ENCODE measurements around the gene MRPL24.
"Not testable (repeated sequence)": the region's sequence is repeated elsewhere in the genome, so short reads cannot be mapped to it uniquely, and the experiment has no call there.

Gene MRPL24

DNA sequence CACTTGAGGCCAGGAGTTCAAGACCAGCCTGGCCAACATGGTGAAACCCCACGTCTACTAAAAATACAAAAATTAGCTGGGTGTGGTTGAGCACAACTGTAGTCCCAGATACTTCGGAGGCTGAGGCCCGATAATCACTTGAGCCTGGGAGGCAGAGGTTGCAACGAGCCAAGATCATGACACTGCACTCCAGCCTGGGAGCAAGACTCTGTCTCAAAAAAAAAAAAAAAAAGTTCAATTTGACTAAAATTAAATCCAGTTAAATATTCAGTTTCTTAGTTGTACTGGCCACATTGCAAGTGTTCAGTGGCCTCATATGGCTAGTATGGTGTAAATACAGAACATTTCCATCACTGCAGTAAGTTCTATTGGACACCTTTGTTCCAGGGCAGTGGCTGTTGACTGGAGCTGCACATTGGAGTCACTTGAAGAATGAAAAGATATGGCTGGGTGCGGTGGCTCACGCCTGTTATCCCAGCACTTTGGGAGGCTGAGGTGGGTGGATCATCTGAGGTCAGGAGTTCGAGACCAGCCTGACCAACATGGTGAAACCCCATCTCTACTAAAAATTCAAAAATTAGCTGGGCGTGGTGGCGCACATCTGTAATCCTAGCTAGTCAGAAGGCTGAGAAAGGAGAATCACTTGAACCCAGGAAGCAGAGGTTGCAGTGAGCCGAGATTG lies 16.8 kb upstream of the MRPL24 start:
- not testable (repeated sequence) for DNase-seq

DNA sequence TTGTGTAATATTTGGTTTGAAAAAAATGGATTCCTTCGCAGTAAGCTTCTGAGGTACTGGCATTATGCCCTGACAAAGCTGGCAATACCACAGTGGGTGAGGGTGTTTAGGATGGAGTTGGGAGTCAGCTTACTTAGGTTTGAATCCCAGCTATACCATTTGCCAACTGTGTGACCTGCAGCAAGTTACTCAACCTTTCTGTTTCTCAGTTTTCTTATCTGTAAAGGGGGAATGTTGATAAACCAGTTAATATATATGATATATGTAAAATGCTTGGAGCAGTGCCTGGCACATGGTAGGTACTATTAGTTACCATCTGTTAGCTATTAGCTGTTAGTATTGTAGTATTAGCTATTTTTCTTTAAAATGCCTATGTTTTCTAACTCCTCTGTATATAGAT lies 15.5 kb upstream of the MRPL24 start:
- no peak for DNase-seq

DNA sequence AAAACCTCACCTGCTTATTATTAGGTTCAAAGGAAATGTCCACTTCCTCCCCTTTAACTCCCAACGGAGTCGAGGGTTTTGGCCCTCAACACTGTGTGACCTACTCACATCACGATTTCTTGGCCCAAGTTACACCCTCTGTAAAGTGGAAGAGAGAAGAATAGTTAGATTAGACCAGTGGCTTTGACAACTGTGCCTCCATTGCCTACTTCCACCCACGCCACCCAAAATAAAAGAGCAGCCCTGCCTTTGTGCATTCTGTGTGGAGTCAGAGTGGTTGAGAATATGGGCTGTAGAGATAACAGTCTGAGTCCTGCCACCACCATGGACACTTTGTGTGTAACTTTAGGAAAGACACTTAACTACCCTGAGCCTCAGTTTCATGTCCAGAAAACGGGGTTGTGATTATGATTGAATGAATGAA lies 14.7 kb upstream of the MRPL24 start:
- no peak for DNase-seq

DNA sequence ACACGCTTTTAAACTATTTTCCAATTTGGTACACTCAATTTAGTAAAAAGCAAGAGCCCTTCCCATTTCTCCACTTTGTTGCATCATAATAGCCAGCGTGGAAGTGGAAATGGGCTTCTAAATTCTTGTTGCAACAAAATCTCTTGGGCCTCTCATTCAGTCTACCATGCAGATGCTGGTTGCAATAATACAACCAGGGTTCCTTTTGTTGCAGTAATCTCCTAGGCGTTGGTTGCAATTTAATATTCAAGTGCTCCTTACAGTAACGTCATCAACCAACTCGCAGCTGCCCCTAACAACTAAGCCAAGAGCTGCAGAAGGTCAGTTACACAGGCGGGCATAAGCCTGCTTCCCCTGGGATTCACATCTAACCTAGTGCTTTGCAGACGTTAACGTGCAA lies 13.3 kb upstream of the MRPL24 start:
- DNase-seq, result no peak

DNA sequence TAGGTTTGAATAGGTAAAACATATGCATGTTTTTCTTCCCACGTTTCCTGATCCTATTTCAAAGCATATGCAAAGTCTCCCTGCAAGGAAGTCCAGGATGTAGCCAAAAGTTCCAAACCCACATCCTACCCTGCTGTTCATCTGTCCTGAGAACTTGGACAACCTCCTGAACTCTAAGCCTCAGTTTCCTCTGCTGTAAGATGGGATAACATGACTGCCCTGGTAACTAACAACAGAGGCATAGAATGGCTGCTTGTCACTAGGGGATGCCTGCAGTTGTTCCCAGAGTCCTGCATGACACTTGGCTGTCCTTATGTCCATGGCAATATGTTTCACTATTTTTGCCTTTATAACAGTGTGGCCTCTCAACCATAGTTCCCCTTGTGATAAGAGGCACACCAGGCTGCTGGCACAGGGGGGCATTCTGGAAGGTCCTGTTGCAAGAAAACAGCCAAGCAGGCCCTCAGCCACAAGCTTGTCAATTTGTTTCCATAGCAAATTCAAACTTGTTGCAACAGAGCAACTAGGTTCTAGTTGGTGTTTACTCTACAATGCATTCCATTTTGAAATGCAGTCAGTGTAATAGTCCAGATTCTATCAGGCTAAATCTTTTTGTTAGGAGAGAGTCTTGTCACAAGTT lies 12.1 kb upstream of the MRPL24 start:
- no peak for DNase-seq

DNA sequence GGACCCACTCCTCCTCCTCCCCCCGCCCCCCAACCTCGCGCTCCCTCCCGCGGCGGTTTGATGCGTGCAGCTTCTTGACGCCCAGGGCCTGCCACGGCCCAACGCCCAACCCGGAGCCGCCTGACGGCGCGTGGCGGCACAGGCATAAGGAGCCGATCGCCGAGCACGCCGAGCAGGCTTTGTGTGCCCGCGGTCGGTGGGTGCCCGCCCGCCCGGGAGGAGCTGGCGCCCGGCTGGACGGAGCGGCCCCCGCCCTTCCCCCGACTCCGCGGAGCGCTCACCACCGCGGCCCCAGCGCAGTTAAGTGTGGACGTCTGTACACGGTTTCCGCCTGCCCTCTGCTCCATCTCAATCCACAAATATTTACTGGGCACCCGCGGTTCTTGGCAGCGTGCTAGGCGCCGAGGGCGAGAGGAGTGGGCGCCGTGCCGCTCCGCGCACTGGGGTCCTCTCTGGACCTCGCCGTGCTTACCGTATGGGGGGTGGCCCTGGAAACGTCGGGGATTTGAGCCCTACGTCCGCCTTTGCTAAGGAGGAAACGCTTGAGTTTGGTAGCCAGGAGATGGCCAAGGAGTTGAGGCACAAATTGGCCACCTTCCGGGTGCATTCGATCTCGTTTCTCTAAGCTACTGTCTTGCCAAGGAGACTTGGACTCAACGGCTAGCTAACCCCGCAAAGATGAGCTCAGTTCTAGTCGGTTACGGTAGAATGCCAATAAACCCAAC lies 11.0 kb upstream of the MRPL24 start:
- DNase-seq, result peak; percentile 95

DNA sequence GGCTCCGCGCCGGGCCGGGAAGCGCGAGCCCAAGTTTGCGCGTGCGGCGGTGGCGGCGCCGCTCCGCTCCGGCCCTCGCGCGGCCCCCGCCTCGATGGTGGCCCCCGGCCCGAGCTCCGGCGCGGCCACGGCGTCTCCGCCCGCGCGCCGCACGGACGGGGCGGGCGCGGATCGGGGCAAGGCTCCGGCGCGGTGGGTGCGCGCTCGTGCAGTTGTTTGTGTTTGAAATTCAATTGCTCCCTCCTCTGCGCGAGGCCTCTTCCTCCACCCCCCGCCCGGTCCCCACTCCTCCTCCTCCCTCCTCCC lies 10.5 kb upstream of the MRPL24 start, which contains the start of gene HDGF:
HDGF (minus strand) TSS at position 225 of the 306 bp plus-strand sequence. CDS start 246 bp downstream, outside the sequence.
- DNase-seq, result no peak

DNA sequence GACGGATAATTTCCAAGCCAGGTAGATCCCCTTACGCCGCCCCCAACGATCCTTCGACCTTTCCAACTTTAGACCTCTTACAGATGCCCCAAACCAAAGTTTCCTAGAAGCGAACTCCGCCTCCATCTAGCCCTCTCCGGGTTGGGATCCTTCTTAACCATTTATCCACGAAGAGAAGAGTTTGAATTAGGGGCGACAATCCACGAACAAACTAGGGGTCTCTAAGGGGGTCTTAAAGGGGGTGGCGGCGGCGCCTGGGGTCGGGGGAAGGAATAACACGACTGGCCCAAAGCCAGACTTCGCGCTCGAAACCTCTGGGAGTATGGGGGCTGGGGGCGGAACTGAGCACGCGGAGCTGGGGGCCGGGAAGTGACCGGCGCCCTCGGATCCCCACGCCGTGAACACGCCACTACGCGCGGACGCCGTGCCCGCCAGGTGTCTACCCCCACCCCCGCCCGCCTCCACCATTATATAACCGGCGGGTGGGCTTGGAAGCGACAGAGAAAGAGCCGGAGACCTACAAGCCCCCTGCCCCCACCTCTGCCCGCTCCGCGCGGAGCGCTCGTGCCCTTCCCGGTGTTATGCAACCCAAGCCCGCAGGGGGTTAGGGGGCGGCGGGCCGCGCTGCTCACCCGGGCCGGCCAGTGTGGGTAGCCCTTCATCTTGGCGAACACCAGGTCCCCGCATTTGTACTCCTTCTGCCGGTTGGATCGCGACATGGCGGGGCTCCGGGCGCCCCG lies 10.0 kb upstream of the MRPL24 start:
- DNase-seq, result peak; percentile 74

DNA sequence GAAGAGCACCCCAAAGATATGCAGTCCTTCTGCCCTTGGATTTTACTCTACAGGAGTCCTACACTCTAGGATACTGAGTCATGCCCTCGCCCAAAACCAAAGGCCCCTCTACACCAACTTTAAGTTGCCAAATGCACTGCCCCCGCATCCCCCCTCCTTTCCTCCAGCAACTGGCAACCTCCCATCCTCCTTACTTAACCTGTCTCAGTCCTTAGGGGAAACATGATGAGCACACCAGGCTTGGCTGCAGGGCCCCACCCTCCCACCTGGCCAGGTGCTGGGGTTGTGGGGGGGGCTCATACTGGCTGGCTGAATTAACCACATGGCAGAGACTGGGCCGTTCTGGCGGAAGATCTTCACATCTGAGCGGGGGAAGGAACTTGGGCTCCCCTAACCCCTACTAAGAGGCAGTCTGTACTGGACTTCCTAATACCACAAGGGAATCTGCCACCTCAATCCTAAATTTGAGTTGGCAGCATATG lies 9.3 kb upstream of the MRPL24 start:
- peak; percentile 73 for DNase-seq

DNA sequence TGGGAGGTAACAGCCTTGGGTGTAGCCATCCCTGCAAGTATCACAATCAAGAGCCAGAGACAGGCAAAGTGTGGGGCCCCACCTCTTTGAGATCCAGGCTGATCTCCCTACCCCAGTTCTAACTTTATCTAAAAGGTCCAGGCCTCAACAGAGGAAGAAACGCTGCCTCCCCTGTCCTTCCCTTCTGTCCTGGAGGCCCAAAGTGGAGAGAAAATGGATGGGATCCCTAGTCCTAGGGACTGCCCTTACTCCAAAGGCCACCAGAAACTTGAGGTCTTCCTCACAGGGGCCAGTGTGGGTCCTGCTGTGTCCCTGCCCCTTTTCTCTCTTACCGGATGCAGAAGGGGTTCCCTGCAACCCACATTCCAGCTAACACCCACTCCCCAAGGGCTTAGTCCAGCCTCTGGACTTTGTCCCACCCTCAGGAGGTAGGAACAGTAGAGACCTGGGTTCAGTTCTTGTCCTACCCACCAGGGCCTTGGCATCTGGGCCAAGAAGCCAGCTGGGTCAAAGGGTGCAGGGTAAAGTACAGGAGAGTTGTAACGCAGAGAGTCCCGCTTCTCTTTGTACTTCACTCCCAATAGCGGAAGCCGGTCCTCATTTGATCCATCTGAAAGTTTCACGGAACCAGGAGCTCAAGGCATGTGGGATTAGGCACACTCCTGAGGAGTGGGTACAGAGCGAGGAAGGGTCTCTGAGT lies 8.7 kb upstream of the MRPL24 start:
- DNase-seq, result no peak

DNA sequence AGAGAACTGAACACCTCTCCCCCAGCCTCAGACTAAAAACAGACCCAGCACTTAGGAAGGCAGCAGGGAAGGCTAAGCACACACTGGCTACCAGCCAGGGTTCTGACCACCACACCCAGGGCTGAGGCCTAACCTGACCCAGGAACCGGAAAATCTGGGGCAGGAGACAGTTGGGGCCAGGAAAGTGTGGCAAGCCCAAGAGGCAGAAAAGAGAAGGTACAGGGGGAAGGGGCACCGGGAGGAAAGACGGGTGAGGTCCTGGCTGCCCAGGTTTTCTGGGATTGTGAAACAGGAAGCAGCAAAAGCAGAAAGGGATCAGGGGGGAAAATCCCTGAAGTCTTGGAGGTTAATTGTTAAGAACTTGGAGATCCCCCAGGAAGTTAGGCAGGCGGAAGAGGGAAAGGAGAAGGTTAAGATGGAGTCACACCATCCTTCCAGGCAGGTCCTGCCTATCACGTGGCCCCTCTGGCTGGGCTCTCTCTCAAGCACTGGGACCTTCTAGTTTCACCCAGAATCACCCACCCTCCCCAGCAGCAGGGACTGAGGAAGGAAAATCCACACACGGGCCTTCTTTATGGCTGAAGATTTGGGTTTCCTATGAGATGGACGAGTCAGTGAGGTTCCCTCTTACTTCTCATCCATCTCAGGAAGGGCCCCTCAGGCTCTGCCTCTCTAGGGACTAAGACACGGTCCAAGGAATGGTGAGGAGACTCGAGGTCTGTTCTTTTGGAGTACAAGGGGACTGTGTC lies 8.0 kb upstream of the MRPL24 start:
- no peak for DNase-seq

DNA sequence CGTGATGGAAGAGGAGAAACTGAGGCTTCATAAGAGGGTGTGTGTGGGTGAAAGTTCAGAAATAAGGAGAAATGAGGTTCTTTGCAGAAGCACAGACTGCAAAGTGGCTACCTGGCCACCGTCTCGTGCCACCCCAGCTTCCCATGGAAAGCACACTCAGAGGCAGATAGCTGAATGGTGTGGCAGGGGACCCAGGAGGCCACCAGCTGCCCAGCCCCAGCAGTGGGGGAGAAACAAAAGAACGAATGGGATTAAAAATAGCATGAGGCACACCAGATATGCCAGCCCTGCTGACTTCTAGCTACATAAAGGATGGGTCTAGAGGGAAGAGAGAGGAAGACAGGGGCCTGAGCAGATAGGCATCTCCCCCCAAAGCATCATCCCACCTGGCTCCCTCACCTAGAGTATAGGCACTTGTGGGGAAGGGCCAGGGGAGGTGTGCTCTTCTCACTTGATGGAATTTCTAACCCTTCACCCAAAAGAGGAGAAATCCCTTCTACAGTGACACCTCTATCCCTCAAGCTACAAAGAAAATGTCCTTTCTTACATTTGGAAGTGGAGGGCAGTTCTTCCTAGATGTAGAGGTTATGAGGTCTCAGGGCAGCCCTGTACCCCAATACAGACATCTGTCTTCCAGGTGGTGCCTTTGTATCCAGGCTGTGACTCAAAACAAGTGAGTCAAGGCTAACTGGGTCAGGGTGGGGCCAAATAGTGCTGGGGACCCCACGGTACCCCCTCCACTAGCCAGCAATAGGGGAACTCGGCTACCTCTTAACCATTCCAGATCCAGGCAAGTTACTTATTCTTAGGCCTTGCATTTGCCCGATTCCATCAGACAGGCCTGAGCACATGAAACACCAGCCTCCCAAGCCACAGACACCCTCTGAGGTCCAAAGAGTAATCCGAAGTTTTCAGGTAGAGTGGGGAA lies 7.1 kb upstream of the MRPL24 start:
- no peak for DNase-seq

DNA sequence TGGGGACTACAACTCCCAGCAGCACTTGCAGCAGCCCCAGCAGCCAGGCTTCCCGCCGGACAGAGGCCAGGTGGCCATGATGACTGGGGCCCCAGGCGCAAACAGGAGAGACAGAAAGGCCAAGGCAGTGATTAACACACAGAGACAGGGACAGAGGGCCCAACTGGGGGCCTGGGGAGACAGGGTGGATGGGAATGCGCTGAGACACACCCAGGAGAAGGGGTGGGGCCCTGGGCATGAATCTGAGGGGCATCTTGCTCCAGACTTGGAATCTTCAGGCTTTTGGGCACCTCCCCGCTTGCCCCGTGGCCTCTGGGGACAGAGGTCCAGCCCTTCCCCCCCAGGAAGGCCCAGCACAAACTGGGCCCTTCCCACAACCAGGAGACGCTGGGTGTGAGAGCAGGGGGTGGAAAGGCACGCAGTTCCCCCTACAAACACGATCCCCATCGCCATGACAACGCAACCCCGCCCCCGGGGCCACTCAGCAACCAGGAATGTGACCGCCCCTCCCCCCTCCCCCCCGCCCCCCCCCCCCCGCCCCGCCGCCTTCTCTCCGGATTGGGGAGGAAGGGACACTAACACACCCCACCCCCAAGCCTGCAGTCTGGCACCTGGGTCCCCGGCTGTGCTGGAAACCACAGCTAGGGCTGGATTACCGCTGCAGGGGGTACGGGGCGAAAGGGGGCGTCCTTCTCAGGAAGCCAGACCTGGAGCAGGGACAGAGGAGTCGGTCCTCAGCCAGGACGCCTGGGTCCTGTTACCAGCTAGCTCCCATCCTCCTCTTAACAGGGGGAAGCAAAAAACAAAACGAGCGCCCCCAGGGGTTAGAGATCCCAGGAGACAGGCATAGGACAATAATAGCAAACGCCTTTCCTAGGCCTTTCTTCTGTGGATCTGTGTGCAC lies 6.1 kb upstream of the MRPL24 start:
- peak; percentile 78 for DNase-seq

DNA sequence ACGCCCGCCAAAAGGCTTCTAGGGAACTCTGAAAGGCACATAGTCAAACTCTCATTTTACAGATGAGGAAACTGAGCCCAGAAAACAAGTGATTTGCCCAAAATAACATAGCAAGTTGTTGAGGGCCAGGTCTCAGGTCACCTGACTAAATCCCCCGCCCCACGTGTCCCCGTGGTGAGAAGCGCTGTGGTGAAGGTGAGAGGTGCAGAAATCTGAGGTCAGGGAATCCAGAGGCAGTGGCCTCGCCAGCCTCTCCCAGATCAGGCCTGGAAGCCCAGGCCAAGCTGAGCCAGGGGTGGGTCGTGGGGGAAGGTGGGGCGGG lies 5.5 kb upstream of the MRPL24 start:
- no peak for DNase-seq

DNA sequence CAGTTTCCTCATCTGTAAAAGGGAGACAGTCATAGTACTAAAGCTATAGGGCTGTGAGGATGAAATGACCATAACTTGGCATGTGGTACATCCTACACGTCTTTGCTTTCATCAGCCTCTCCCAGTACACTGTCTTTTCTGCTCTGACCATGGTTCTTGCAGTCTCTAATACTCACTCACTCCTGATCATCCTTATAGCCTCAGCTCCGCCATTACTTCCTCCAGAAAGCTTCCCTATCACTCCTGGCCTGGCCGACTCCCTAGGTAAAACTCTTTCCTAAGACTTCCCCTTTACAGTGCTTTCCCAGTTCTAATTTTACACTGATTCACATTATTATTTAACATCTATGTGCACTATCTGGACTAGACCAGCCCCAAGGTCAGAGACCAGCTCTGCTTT lies 5.0 kb upstream of the MRPL24 start:
- DNase-seq, result no peak

DNA sequence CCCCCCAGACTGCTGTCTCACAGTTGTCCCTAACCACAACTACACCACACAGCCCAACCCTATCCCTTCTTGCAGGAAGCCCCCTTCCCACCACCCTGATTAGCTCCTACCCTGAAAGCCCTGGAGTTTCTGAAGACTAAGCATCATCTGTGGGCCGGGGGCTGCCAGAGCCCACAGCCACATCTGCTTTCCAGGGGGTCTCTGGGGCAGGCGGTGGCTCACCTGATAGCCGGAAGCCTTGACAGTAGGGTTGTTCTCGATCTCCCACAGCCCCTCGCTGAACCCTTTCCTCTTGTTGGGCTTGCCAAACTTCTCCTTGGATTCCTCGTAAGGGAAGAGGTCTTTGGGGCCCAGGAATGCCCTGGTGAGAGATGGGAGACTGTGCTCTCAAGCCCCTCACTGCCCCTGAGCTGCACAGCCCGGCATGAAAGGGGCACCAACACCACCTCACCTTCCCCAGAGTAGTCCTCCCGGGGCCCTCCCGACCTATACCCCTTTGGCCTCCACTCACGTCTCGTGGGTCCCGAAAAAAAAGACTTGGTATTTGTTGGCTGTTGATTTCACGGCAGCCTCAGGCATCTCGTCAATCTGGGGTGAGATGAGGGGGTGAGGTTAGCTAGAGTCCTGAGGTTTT lies 4.0 kb upstream of the MRPL24 start:
- DNase-seq, result no peak

DNA sequence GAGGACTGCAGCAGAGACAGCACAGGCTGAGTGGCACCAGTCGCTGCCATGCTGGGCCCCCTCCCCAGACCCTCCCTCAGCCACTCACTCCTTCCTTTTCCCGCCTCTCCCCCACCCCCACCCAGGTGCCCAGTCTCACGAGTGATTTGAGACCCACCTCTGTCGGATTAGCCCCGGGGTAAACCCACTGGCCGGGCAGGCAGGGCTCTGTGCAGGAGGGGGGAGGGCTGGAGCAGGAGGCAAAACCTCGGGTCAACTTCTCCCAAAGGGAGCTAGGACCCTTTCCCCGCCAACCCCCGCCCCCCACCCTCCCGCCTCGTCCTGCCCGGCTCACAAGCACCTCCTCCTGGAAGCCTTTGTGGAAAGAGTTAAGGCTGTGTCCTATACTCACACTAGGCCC lies 3.5 kb upstream of the MRPL24 start:
- no peak for DNase-seq

DNA sequence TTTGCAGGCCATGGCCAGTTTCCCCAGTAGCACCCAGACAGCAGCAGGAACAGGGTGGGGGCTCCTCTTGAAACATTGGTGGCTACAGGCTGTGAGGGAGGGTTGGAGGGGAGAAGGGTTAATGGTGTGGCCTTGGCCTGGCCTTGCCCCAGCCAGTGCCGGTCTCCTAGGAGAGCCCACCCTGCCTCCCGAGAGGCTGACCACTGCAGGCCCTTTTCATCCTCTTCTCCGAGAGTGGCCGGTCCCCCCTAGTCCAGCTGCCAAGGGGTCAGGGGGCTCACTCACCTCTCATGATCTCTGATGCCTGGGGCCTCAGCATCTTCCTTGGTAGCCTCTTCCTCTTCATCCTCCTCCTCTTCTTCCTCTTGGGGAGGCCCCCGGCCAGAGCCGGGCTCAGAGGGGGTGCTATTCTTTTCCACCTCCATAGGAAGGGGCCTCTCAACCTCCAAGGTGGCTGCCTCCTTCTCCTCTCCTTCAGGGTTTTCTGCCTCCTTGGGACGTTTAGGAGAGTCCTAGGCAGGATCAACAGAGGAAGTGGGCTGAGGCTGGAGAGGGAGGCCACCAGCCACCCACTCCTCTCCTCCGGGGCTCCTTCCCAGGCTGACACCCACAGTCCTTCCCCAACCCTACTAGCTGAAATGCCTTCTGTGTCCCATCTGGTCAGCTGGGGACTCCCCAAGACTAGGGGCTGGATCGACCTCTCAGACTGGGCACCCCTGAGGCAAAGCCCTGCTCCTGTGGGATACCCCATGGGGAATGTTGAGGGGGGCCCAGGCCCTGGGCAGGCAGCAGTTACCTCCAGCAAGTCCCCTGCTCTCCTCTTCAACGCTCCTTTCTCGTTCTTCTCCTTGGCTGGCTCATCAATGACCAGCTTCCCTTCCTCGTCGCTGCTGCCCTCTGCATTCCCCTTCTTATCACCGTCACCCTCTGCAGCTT lies 2.7 kb upstream of the MRPL24 start:
- DNase-seq, result no peak

All from activated CD8-positive, alpha-beta memory T cell treated with anti-CD3 and anti-CD28 coated beads, Interleukin-2, amount 50 U/mL, for 48 hours (primary cell).